GM18505 (cell line): ENCODE data around the gene CBX7.
"Not testable (repeated sequence)": the region's sequence is repeated elsewhere in the genome, so short reads cannot be mapped to it uniquely, and the experiment has no call there.

Source experiments
- ATAC-seq: cut with Tn5 transposase; IDR thresholded peaks from one replicate; pipeline ENCODE4 v1.9.1; 2021; ENCODE audit not compliant: unreplicated experiment
- POLR2A ChIP-seq: IDR thresholded peaks from 4 replicates; pipeline ENCODE4 v1.6.1; 2011; ENCODE audit warnings: borderline replicate concordance; ENCODE audit not compliant: insufficient read depth, insufficient read length; ENCODE audit errors: extremely low read depth

The CBX7 gene

GRCh38 chr22:39178206-39179111, 26.0 kb upstream of the CBX7 start:
- no peak for ATAC-seq
- no peak for TF ChIP-seq POLR2A

- no peak for TF ChIP-seq POLR2A
- no peak for ATAC-seq
Observed at GRCh38 chr22:39177791-39178190, 25.3 kb upstream of the CBX7 start.

DNA sequence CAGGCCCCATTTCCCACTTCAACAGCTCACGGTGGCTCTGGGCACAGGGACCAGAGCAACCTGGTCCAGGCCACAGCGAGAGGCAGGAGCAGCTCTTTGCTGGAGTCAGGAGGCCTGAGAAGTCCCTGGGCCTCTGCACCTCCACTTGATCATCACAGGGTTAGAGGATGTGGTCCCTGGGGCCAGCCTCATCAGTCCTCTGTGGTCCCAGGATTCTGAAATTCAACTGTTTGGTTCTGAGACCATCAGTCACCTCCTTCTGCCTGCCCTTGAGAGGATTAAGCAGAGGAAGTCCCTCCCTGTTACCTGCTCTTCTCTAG, 24.9 kb upstream of the CBX7 start:
- no peak for ATAC-seq
- no peak for TF ChIP-seq POLR2A

DNA sequence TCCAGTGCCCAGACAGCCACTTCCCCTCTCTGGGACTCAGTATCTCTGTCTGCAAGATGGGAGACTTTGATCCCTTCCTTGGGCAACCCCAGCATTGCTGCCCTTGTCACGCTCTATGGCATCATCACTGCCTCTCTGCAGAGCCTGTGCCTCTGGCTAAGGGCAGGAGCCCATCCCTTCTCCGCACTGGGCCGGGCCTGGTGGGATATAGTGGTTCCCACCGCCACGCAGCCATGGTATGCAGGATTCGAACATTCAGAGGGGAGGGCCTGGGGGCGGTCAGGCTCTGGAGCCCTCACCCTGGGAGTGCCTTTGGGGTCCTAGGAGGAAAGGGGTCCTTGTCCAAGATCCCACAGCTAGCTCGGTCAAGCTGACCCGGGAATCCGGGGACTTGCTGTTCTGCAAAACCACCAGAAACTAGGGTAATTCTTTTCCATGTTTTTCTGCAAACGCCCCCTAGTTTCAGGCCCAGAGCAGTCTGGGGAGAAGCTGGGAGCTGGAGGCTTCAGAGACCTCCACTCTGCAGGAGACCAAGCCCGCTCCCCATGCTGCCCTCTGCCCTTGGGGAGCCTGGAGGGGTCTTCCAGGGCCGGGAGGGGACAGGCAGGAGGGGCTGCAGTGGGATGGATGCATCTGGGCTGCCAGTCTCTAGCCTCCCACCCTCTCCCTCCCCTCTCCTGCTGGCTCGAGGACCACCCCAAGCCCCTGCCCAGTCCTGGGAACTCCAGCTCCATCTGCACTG, 24.4 kb upstream of the CBX7 start:
- ATAC-seq: no peak
- no peak for TF ChIP-seq POLR2A

- ATAC-seq: no peak
- TF ChIP-seq POLR2A: no peak
Observed at GRCh38 chr22:39176143-39176713, 23.7 kb upstream of the CBX7 start.

DNA sequence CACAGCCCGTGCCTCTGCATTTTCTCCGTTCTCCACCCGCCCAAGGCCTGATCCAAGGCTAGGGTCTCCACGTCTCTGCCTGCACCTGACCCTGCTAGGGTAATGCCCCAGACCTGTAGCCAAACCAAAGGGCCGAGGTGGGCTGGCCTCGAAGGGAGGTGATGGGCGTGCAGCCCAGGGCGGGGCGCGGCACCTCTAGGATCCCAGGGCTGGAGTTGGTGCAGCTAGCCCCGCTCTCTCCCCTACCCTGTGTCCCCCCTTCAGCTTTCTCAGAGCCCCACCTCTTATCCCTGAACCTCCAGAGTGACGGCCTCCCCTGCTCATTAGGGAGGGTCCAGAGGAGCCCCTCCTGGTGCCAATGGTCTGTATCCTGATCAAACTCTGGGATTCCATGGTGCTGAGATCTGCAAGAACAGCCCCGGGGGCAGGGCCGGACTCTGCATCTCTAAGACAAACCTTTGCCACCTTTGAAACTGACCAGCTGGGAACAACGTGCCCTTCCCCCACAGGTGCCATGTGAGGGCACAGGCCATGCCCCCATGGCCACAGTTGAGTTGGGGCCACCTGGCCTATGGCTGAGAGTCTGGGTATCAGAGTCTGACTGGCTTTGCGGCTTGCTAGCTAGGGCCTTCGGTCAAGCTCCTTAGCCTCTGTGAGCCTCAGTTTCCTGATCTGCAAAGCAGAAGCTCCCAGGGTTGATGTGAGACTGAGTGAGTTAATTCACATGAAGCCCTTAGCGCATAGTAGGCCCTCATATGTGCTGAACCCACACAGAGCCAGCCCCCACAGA, 23.1 kb upstream of the CBX7 start:
- no peak for ATAC-seq
- TF ChIP-seq POLR2A: no peak

DNA sequence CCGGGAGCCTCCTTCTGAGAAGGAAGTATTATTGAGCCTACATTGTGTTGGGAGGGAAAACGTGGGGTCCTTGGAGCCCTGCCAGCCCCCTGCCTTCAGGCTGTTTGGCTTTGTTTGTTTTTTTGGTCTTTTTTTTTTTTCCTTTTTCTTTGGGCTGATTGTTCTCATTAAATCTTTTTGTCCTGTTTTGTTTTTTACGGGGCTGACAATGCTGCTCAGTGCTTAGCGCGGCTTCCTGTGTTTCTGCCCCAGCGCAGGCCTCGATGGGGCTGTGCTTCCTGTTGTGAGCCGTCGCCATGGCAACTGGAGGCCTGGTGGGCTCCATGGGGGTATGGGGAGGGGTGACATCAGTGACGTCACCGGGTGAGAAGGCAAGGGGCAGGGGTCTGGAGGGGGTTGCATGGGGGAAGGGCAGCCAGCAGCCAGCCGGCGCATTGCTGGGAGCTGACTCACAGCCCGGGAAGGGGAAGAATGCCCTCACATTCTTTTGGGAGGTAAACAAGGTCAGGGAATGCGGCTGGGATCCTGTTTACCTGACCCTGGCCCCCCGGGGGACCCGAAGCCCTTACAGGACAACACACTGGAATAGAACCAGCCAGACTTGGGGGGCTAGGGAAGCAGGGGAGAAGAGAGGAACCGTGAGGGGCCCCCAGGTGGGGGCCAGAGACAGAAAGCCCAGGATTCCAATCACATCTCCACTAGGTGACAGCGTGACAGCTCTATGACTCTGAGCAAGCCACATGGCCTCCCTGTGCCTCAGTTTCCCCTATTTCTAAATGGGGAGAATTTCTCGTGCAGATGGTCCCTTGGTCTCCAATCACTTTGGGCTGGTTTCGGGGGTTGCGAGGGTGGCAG, 22.2 kb upstream of the CBX7 start:
- ATAC-seq: no peak
- TF ChIP-seq POLR2A: no peak

GRCh38 chr22:39173787-39174497, 21.5 kb upstream of the CBX7 start:
- TF ChIP-seq POLR2A: no peak
- ATAC-seq: no peak

DNA sequence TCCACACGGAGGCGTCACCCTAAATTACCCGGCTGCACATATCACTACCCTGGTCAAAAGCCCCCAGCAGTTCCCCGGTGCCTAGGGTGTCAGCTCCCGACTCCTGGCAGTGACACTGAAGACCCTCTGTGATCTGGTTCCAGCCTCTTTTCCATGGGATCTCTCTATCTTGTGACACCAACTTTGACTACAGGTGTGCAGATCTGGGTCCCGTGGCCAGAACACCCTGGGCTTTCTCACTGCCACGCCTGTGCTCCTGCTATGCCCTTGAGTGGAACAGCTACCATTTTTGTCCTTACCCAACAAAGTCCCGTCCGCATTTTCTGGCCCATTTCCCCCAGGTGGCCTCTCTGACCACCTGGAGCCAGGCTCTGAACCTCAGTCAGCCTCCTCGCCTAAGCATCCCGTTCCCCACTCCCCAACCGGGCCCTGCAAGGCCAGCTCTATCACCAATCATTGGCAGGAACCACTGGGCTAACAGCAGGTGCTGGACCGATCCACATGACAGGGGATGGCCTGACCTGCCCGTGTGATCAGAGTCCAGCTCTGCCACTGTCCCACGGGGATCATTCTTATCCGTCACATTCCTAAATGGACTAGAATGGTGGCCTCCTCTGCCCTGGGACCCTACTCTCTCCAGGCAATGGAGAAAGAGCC, 20.7 kb upstream of the CBX7 start:
- TF ChIP-seq POLR2A: no peak
- ATAC-seq: no peak

DNA sequence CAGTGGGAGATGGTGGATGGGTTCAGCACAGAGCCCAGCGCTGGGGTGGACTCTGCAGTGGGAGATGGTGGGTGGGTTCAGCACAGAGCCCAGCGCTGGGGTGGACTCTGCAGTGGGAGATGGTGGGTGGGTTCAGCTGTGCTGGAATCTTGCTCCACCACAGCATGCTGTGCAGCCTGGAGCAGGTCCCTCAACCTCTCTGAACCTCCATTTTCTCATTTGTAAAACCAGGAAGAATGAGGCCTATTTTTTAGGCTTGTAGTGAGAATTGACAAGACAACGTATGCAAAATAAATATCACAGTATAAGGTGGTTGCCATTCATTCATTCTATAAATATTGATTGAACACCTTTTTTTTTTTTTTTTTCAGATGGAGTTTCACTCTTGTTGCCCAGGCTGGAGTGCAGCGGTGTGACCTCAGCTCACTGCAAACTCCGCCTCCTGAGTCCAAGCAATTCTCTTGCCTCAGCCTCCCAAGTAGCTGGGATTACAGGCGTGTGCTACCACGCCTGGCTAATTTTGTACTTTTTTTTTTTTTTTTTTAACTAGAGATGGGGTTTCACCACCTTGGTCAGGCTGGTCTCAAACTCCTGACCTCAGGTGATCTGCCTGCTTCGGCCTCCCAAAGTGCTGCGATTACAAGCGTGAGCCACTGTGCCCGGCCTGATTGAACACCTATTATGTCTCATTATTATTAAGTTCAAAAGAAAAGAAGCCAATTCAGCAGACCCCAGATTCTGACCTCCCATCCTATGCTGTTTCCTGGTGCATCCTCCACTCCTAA, 20.0 kb upstream of the CBX7 start:
- ATAC-seq: not testable (repeated sequence)
